ENCODE data around the gene ANKS1B.

ANKS1B gene

GRCh38 chr12:99959549-99960170, 25.1 kb downstream of the ANKS1B start:
- no peak for DNase-seq

GRCh38 chr12:99957866-99958466, 26.8 kb downstream of the ANKS1B start:
- no peak for DNase-seq

GRCh38 chr12:99954724-99955123, 30.0 kb downstream of the ANKS1B start:
- no peak for DNase-seq

- DNase-seq, result no peak
Observed at GRCh38 chr12:99948370-99948769, 36.4 kb downstream of the ANKS1B start.

- DNase-seq, result no peak
Observed at GRCh38 chr12:99946131-99946530, 38.6 kb downstream of the ANKS1B start.

GRCh38 chr12:99935608-99936007, 49.1 kb downstream of the ANKS1B start:
- no peak for DNase-seq

- DNase-seq, result no peak
Observed at GRCh38 chr12:99926511-99927169, 58.1 kb downstream of the ANKS1B start.

GRCh38 chr12:99920353-99920960, 64.3 kb downstream of the ANKS1B start:
- DNase-seq, result no peak

GRCh38 chr12:99917711-99918402, 66.9 kb downstream of the ANKS1B start:
- DNase-seq, result no peak

GRCh38 chr12:99916555-99916954, 68.2 kb downstream of the ANKS1B start:
- no peak for DNase-seq

- no peak for DNase-seq
Observed at GRCh38 chr12:99915251-99916082, 69.3 kb downstream of the ANKS1B start.

GRCh38 chr12:99914206-99914605, 70.5 kb downstream of the ANKS1B start:
- no peak for DNase-seq

- no peak for DNase-seq
Observed at GRCh38 chr12:99911967-99912366, 72.8 kb downstream of the ANKS1B start.

- no peak for DNase-seq
Observed at GRCh38 chr12:99911081-99911480, 73.7 kb downstream of the ANKS1B start.

- DNase-seq, result no peak
Observed at GRCh38 chr12:99910342-99910741, 74.4 kb downstream of the ANKS1B start.

GRCh38 chr12:99906786-99907579, 77.8 kb downstream of the ANKS1B start:
- DNase-seq, result no peak

GRCh38 chr12:99901181-99901580, 83.6 kb downstream of the ANKS1B start:
- no peak for DNase-seq

- DNase-seq, result no peak
Observed at GRCh38 chr12:99898645-99899044, 86.1 kb downstream of the ANKS1B start.

GRCh38 chr12:99879439-99879838, 105.3 kb downstream of the ANKS1B start:
- no peak for DNase-seq

- no peak for DNase-seq
Observed at GRCh38 chr12:99875081-99875480, 109.7 kb downstream of the ANKS1B start.

GRCh38 chr12:99870085-99870484, 114.7 kb downstream of the ANKS1B start:
- DNase-seq, result no peak

GRCh38 chr12:99861731-99862130, 123.0 kb downstream of the ANKS1B start:
- DNase-seq, result no peak
